Esophagus squamous epithelium (tissue), 5 donors: Measurements from ENCODE around the gene BMP10. TPM values are rescaled to one million over a fixed set of nuclear protein-coding genes. Genes with fewer than 3 reads are reported as not detected.

Experiments
- DNase-seq: peaks from one replicate; lab custom pipeline; 2025; lab: John Stamatoyannopoulos, UW
- H3K27ac ChIP-seq, 4 donors: fragments of 200-600 bp; sonication (generic); one replicate each; pipeline ENCODE4 v1.5.1; 2016 to 2019; ENCODE audit warnings: mild to moderate bottlenecking in 1 of 4
- H3K27me3 ChIP-seq, 4 donors: fragments of 200-600 bp; sonication (generic); 1 replicate in 3 of 4; 2 replicates in 1 of 4; pipeline versions ENCODE4 v1.5.1 to v1.6.0; 2017 to 2021; ENCODE audit warnings: antibody characterized with exemption in 1 of 4
- H3K36me3 ChIP-seq, 3 donors: fragments of 200-600 bp; sonication (generic); one replicate each; pipeline ENCODE4 v1.5.1; 2016 to 2019
- H3K4me1 ChIP-seq, 3 donors: fragments of 200-600 bp; sonication (generic); one replicate each; pipeline ENCODE4 v1.5.1; 2017 to 2019
- H3K4me3 ChIP-seq, 4 donors: fragments of 200-600 bp; sonication (generic); 1 replicate in 3 of 4; 2 replicates in 1 of 4; pipeline ENCODE4 v1.5.1; 2016 to 2019; ENCODE audit warnings: mild to moderate bottlenecking in 2 of 4, moderate library complexity in 1 of 4
- H3K9me3 ChIP-seq, 3 donors: fragments of 200-600 bp; sonication (generic); one replicate each; pipeline ENCODE4 v1.5.1; 2016 to 2019
- CTCF ChIP-seq, 6 experiments: fragments of 450-650 bp in 4 of 6; fragments of 200-600 bp in 2 of 6; sonication (generic) in 2 of 6; IDR thresholded peaks; one replicate each; pipeline ENCODE4 v1.5.1; 2016 to 2019; ENCODE audit warnings: antibody characterized with exemption in 6 of 6, mild to moderate bottlenecking in 4 of 6, moderate library complexity in 4 of 6
- POLR2A ChIP-seq, 4 donors: fragments of 450-650 bp; IDR thresholded peaks; one replicate each; pipeline ENCODE4 v1.6.1; 2017; ENCODE audit warnings: antibody characterized with exemption in 4 of 4, mild to moderate bottlenecking in 4 of 4, moderate library complexity in 3 of 4
- WGBS, 2 donors: methylation state at CpG; one replicate each; pipeline ENCODE4 v1.1.5; 2018; 5-methylcytosine and 5-hydroxymethylcytosine counted together
- intact Hi-C: fragments of 100-400 bp; cut with DNase I; formaldehyde crosslinking; loops from one replicate; pipeline ENCODE4 v1.15.0; 2022
- total RNA-seq, 4 donors: library from RNA; depleted of rRNA; stranded (reverse); fragments of >200 nt; gene quantifications; one replicate each; pipeline ENCODE4 v1.1.0, GENCODE V29; 2016
- donor health status: DM: yes; HTN: yes; CAD: no.

Gene BMP10
- total RNA-seq, 4 donors from 2014 or later: not detected

- Histone ChIP-seq H3K9me3 (no peaks in the 10 kb centered on the region), H3K4me1 (no peaks in the 10 kb centered on the region), H3K27ac (no peak overlapping the region), H3K4me3 (no peak overlapping the region), H3K27me3 (no peaks in the 10 kb centered on the region), H3K36me3 (no peaks in the 10 kb centered on the region)
- intact Hi-C loops: no loop called here
- WGBS, 2 donors: 77 to 81% methylated on average over 7 of the region's 7 CpGs
- no peak for DNase-seq
- TF ChIP-seq POLR2A (IDR thresholded peaks at IDR 0.05) (no peak), CTCF (IDR thresholded peaks at IDR 0.05) (no peak)
These were observed 8.3 kb downstream of the BMP10 start for GRCh38 chr2:68862889-68863288.

- Histone ChIP-seq H3K9me3 (no peaks in the 10 kb centered on the region), H3K27ac (no peak overlapping the region), H3K4me3 (no peak overlapping the region), H3K4me1 (no peaks in the 10 kb centered on the region), H3K36me3 (no peaks in the 10 kb centered on the region), H3K27me3 (no peaks in the 10 kb centered on the region)
- no peak for DNase-seq
- intact Hi-C loops: no loop called here
- TF ChIP-seq POLR2A (IDR thresholded peaks at IDR 0.05) (no peak), CTCF (IDR thresholded peaks at IDR 0.05) (no peak)
These were observed 9.9 kb downstream of the BMP10 start for GRCh38 chr2:68861330-68861729.

GRCh38 chr2:68860111-68860510 is 11.1 kb downstream of the BMP10 start:
- H3K27ac ChIP-seq: no peak overlapping the region
- 77 to 78% methylated on average over 3 of the region's 3 CpGs for WGBS, 2 donors

GRCh38 chr2:68857855-68858456 is 13.2 kb downstream of the BMP10 start:
- H3K27ac ChIP-seq: no peak overlapping the region
- no peak overlapping the region for H3K4me3 ChIP-seq
- H3K36me3 ChIP-seq: no peaks in the 10 kb centered on the region
- H3K9me3 ChIP-seq: no peaks in the 10 kb centered on the region
- intact Hi-C loops: no loop called here
- WGBS, 2 donors: 43 to 44% methylated on average over 4 of the region's 4 CpGs
- no peaks in the 10 kb centered on the region for H3K4me1 ChIP-seq
- DNase-seq: no peak
- no peaks in the 10 kb centered on the region for H3K27me3 ChIP-seq
- TF ChIP-seq CTCF (IDR thresholded peaks at IDR 0.05): no peak

More at GRCh38 chr2:68860111-68860510, 11.1 kb downstream of the BMP10 start:
- Histone ChIP-seq H3K9me3 (no peaks in the 10 kb centered on the region), H3K4me1 (no peaks in the 10 kb centered on the region), H3K36me3 (no peaks in the 10 kb centered on the region), H3K27me3 (no peaks in the 10 kb centered on the region), H3K4me3 (no peak overlapping the region)
- no peak for DNase-seq
- intact Hi-C loops: no loop called here
- no peak for TF ChIP-seq POLR2A (IDR thresholded peaks at IDR 0.05)
- TF ChIP-seq CTCF (IDR thresholded peaks at IDR 0.05): no peak

- no peak overlapping the region for H3K4me3 ChIP-seq
- TF ChIP-seq CTCF (IDR thresholded peaks at IDR 0.05) (no peak), POLR2A (IDR thresholded peaks at IDR 0.05) (no peak)
- H3K36me3 ChIP-seq: no peaks in the 10 kb centered on the region
- no peaks in the 10 kb centered on the region for H3K4me1 ChIP-seq
- H3K27ac ChIP-seq: no peak overlapping the region
- no peak for DNase-seq
- no peaks in the 10 kb centered on the region for H3K27me3 ChIP-seq
- no peaks in the 10 kb centered on the region for H3K9me3 ChIP-seq
- WGBS, 2 donors: 63 to 79% methylated on average over 3 of the region's 3 CpGs
- intact Hi-C loops: no loop called here
These were observed 13.9 kb downstream of the BMP10 start for GRCh38 chr2:68857202-68857845.
